ENCODE measurements around the gene NPC2. TPM values are rescaled to one million over a fixed set of nuclear protein-coding genes. Genes with fewer than 3 reads are reported as not detected.
"Not testable (repeated sequence)": the region's sequence is repeated elsewhere in the genome, so short reads cannot be mapped to it uniquely, and the experiment has no call there.

The NPC2 gene
- total RNA-seq, 2 experiments from 2014 or later: 39.5 to 42.1 TPM

DNA sequence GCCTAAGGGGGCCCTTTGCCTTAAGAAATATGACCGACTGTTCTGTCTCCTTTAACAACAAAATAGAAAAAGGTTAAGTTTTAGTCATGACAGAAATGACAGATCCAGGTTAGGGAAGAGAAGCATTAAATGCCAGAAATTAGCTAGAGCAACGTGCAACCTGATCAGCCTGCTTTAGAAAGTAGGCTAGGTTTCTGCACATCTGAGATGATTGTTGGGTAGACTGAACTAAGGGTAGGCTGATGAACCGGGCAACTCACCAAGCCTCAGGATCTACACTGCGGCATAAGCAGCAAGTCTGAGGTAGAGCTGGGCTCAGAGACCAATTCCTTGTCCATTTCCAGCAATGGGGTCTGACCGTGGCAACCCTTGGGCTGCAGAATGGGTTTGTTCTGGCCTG, 29.4 kb downstream of the NPC2 start:
- H3K36me3 Mint-ChIP-seq: no peaks in the 10 kb centered on the region
- no peak for DNase-seq
- ATAC-seq (ENCODE audit: low read depth): no peak
- no peak overlapping the region for H3K4me3 Mint-ChIP-seq
- POLR2A ChIA-PET: no interaction called here
- H3K27ac Mint-ChIP-seq: no peak overlapping the region
- H3K9me3 Mint-ChIP-seq: no peaks in the 10 kb centered on the region
- H3K4me1 Mint-ChIP-seq: no peaks in the 10 kb centered on the region
- peaks cover 8% of the 10 kb centered on the region for H3K27me3 Mint-ChIP-seq

DNA sequence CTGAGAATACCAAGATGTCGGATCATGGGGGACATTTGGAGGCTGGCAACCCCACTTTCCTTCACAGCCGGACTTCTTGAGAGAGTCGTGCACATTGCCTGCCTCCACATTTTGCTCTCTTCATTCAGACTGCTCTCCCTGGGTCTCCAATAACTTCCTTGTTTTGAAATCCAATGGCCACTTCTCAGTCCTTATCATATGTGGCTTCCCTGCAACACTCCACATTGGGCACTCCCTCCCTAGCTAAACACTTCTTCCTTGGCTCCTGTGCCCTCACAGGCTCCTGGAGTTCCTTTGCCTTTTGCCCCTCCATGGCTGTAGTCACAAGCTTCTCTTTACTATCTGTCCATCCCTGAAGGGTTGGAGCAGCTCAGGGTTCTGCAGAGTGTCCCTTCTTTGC, 30.1 kb downstream of the NPC2 start:
- H3K27ac Mint-ChIP-seq: no peak overlapping the region
- H3K9me3 Mint-ChIP-seq: no peaks in the 10 kb centered on the region
- POLR2A ChIA-PET: no interaction called here
- H3K36me3 Mint-ChIP-seq: no peaks in the 10 kb centered on the region
- H3K27me3 Mint-ChIP-seq: peaks cover 8% of the 10 kb centered on the region
- DNase-seq (no peak), ATAC-seq (ENCODE audit: low read depth) (no peak)
- no peak overlapping the region for H3K4me3 Mint-ChIP-seq
- H3K4me1 Mint-ChIP-seq: no peaks in the 10 kb centered on the region

- Mint-ChIP-seq H3K27me3 (peaks cover 11% of the 10 kb centered on the region), H3K4me1 (no peaks in the 10 kb centered on the region), H3K27ac (no peak overlapping the region), H3K36me3 (no peaks in the 10 kb centered on the region), H3K4me3 (no peak overlapping the region), H3K9me3 (no peaks in the 10 kb centered on the region)
- ATAC-seq (ENCODE audit: low read depth) (no peak), DNase-seq (no peak)
- POLR2A ChIA-PET: no interaction called here
Observed at GRCh38 chr14:74459976-74460375, 33.1 kb downstream of the NPC2 start.

DNA sequence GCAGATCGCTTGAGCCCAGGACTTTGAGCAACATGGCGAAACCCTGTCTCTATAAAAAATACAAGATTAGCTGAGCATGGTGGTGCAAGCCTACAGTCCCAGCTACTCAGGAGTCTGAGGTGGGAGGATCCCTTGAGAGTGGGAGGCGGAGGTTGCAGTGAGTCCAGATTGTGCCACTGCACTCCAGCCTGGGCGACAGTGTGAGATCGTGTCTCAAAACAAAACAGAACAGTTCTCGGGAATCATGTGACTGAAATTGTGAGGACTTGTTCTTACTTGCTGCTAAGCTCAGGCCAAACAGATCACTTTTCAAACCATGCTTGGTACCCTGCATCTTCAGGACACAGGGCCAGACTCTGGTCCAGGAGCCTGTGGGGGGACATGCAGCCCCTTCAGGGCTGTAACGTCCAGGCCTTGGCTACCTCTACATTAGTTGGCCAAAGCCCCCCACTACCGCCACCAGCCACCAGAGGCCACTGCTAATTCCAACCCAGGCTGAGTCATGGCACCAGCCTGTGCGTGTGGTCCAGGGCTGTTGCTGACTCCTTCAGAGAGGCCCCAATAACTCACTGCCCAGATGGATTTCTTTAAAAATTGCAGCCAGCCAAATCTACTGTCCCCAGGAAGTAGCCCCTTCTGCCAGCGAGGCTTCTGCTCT, 33.7 kb downstream of the NPC2 start:
- H3K4me1 Mint-ChIP-seq: no peaks in the 10 kb centered on the region
- no peaks in the 10 kb centered on the region for H3K36me3 Mint-ChIP-seq
- H3K27ac Mint-ChIP-seq: no peak overlapping the region
- DNase-seq (peak; percentile 37), ATAC-seq (ENCODE audit: low read depth) (peak; percentile 56)
- no peak overlapping the region for H3K4me3 Mint-ChIP-seq
- H3K27me3 Mint-ChIP-seq: peaks cover 10% of the 10 kb centered on the region
- POLR2A ChIA-PET: no interaction called here
- H3K9me3 Mint-ChIP-seq: no peaks in the 10 kb centered on the region

- Mint-ChIP-seq H3K4me1 (no peaks in the 10 kb centered on the region), H3K27me3 (peaks cover 21% of the 10 kb centered on the region), H3K9me3 (no peaks in the 10 kb centered on the region), H3K36me3 (no peaks in the 10 kb centered on the region), H3K27ac (no peak overlapping the region), H3K4me3 (no peak overlapping the region)
- POLR2A ChIA-PET: no interaction called here
- no peak for ATAC-seq (ENCODE audit: low read depth)
- DNase-seq: no peak
Observed at GRCh38 chr14:74457565-74457895, 35.6 kb downstream of the NPC2 start.

- DNase-seq: no peak
- ATAC-seq (ENCODE audit: low read depth): no peak
- Mint-ChIP-seq H3K27me3 (peaks cover 25% of the 10 kb centered on the region), H3K9me3 (no peaks in the 10 kb centered on the region), H3K27ac (no peak overlapping the region), H3K36me3 (no peaks in the 10 kb centered on the region), H3K4me3 (no peak overlapping the region), H3K4me1 (no peaks in the 10 kb centered on the region)
- POLR2A ChIA-PET: no interaction called here
Observed at GRCh38 chr14:74456684-74457564, 36.2 kb downstream of the NPC2 start.

GRCh38 chr14:74454397-74454796, 38.7 kb downstream of the NPC2 start:
- DNase-seq; H3K4me1 Mint-ChIP-seq; H3K9me3 Mint-ChIP-seq; H3K27ac Mint-ChIP-seq; POLR2A ChIA-PET; H3K36me3 Mint-ChIP-seq; H3K4me3 Mint-ChIP-seq; ATAC-seq (ENCODE audit: low read depth): not testable (repeated sequence)
- peaks cover 37% of the 10 kb centered on the region for H3K27me3 Mint-ChIP-seq

GRCh38 chr14:74444866-74445265, 48.2 kb downstream of the NPC2 start:
- POLR2A ChIA-PET: no interaction called here
- no peak overlapping the region for H3K4me3 Mint-ChIP-seq
- ATAC-seq (ENCODE audit: low read depth) (no peak), DNase-seq (no peak)
- no peaks in the 10 kb centered on the region for H3K9me3 Mint-ChIP-seq
- no peaks in the 10 kb centered on the region for H3K36me3 Mint-ChIP-seq
- H3K27ac Mint-ChIP-seq: no peak overlapping the region
- H3K4me1 Mint-ChIP-seq: no peaks in the 10 kb centered on the region
- H3K27me3 Mint-ChIP-seq: peaks cover 29% of the 10 kb centered on the region

- H3K36me3 Mint-ChIP-seq: no peaks in the 10 kb centered on the region
- no peak overlapping the region for H3K27ac Mint-ChIP-seq
- ATAC-seq (ENCODE audit: low read depth): no peak
- H3K4me1 Mint-ChIP-seq: no peaks in the 10 kb centered on the region
- H3K4me3 Mint-ChIP-seq: no peak overlapping the region
- POLR2A ChIA-PET: no interaction called here
- DNase-seq: no peak
- peaks cover 21% of the 10 kb centered on the region for H3K27me3 Mint-ChIP-seq
- no peaks in the 10 kb centered on the region for H3K9me3 Mint-ChIP-seq
Observed at GRCh38 chr14:74442757-74443156, 50.3 kb downstream of the NPC2 start.

DNA sequence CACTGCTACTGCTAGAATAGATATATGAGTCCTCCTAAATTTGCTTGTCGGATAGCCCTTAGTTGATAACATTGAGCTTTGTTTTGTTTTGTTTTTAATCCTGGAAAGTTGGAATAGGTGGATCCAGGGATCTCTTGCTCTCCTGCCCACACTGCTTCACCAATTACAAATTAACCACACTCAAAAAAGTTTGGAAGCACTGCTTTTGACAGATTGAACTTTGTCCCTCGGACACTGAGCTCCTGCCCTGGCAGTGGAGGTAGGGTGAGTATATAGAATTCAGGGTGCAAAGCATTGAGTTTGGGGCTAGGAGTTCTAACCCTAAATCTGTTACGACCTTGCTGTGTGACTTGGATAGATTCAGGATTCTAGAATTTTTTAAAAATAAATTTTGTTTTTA, 52.0 kb downstream of the NPC2 start:
- H3K4me1 Mint-ChIP-seq: no peaks in the 10 kb centered on the region
- DNase-seq (no peak), ATAC-seq (ENCODE audit: low read depth) (no peak)
- no peaks in the 10 kb centered on the region for H3K9me3 Mint-ChIP-seq
- H3K4me3 Mint-ChIP-seq: no peak overlapping the region
- H3K27me3 Mint-ChIP-seq: peaks cover 20% of the 10 kb centered on the region
- POLR2A ChIA-PET: no interaction called here
- H3K27ac Mint-ChIP-seq: no peak overlapping the region
- no peaks in the 10 kb centered on the region for H3K36me3 Mint-ChIP-seq

DNA sequence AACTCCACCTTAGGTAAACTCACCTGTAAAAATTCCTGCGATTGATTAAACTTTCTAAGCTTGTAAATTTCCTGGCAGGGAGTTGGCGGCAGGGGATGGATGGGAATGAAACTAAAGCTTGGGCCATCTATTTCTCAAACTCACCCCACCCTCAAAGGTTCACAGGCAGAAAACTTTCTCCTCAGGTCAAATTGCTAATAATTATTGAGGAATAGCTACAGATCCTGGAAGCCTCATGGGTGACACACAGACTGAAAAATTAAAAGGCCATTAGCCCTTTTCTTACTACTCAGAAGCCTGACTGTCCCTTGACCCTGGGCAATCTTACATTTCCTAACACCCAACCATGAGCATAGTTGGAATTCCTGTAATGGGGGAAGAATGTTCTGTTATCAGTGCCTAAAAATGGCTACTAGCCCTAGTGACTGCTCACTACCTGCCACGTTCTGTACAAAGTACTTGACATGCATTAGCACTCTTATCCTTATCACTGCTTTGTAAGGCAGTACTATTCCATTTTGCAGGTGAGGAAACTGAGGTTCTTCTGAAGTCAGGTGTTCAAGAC, 54.7 kb downstream of the NPC2 start:
- Mint-ChIP-seq H3K9me3 (no peaks in the 10 kb centered on the region), H3K36me3 (no peaks in the 10 kb centered on the region), H3K27ac (no peak overlapping the region), H3K27me3 (peaks cover 21% of the 10 kb centered on the region), H3K4me1 (no peaks in the 10 kb centered on the region), H3K4me3 (no peak overlapping the region)
- POLR2A ChIA-PET: no interaction called here
- DNase-seq: no peak
- no peak for ATAC-seq (ENCODE audit: low read depth)

- Mint-ChIP-seq H3K4me1 (no peaks in the 10 kb centered on the region), H3K9me3 (no peaks in the 10 kb centered on the region), H3K27ac (no peak overlapping the region), H3K27me3 (peaks cover 18% of the 10 kb centered on the region), H3K4me3 (no peak overlapping the region), H3K36me3 (no peaks in the 10 kb centered on the region)
- DNase-seq (no peak), ATAC-seq (ENCODE audit: low read depth) (no peak)
- POLR2A ChIA-PET: no interaction called here
Observed at GRCh38 chr14:74437496-74438053, 55.5 kb downstream of the NPC2 start.

- Mint-ChIP-seq H3K27ac (no peak overlapping the region), H3K4me3 (no peak overlapping the region), H3K9me3 (no peaks in the 10 kb centered on the region), H3K36me3 (no peaks in the 10 kb centered on the region), H3K4me1 (no peaks in the 10 kb centered on the region), H3K27me3 (peaks cover 19% of the 10 kb centered on the region)
- DNase-seq (no peak), ATAC-seq (ENCODE audit: low read depth) (no peak)
- POLR2A ChIA-PET: interaction anchor here (0.6 kb wide), 1 partner anchor 22 kb away, joined by 5 read pairs; no protein-coding TSS in a partner anchor
Observed at GRCh38 chr14:74434294-74434693, 58.8 kb downstream of the NPC2 start.

DNA sequence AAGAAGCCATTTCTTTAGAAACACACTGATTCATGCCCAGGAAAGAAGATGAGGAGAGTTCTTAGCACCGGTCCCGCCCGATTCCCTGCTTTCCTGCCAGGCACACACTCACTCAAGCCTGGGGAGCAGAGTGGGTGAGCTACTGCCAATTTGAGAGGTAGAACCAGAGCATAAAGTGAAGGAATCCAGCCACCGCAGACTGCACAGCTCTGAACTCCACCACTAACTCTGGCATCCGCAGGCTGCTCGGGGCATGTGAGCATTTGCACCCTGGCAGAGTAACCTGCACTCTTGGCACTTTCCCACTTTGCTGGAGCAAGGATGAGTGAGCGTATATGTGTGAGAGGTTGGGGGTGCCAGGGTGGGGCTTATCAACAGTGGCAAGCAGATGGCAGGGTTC, 63.1 kb downstream of the NPC2 start:
- Mint-ChIP-seq H3K27me3 (peaks cover 32% of the 10 kb centered on the region), H3K4me3 (no peak overlapping the region), H3K4me1 (peaks cover 2% of the 10 kb centered on the region), H3K9me3 (no peaks in the 10 kb centered on the region), H3K36me3 (no peaks in the 10 kb centered on the region), H3K27ac (no peak overlapping the region)
- POLR2A ChIA-PET: no interaction called here
- DNase-seq (no peak), ATAC-seq (ENCODE audit: low read depth) (no peak)
